ENCODE measurements around the gene MAD1L1. TPM values are rescaled to one million over a fixed set of nuclear protein-coding genes. Genes with fewer than 3 reads are reported as not detected.

The MAD1L1 gene
- total RNA-seq, 1 donor from 2014 or later: 32.3 TPM

- no peak overlapping the region for H2AFZ ChIP-seq (ENCODE audit: low read depth, low read length)
- FAIRE-seq (peak; percentile 45), DNase-seq (ENCODE audit: low read depth) (no peak)
- H3K4me3 ChIP-seq (ENCODE audit: insufficient read depth, low read depth, low read length): no peak overlapping the region
- H3K27ac Mint-ChIP-seq (ENCODE audit: unreplicated experiment): no peak overlapping the region
- no peaks in the 10 kb centered on the region for H3K9me3 Mint-ChIP-seq (ENCODE audit: unreplicated experiment)
- H3K4me3 Mint-ChIP-seq (ENCODE audit: unreplicated experiment): peak overlapping the region; percentile 18
- H3K9me3 ChIP-seq (ENCODE audit: insufficient read depth, low read depth, low read length): no peaks in the 10 kb centered on the region
- no peak overlapping the region for H3K27ac ChIP-seq (ENCODE audit: low read depth, low read length)
- no peak overlapping the region for H3K9ac ChIP-seq (ENCODE audit: low read length)
- H3K36me3 ChIP-seq (ENCODE audit: insufficient read depth, low read length): peaks cover 3% of the 10 kb centered on the region
- no peak overlapping the region for H3K4me2 ChIP-seq (ENCODE audit: low read length)
- H4K20me1 ChIP-seq (ENCODE audit: insufficient read depth, low read length): peaks cover 5% of the 10 kb centered on the region
- H3K4me1 ChIP-seq (ENCODE audit: insufficient read depth, low read length): peaks cover 8% of the 10 kb centered on the region
- H3K36me3 Mint-ChIP-seq (ENCODE audit: low read depth, unreplicated experiment): peaks cover 17% of the 10 kb centered on the region
- H3K27me3 ChIP-seq (ENCODE audit: insufficient read depth, low read length): no peaks in the 10 kb centered on the region
- H3K79me2 ChIP-seq (ENCODE audit: insufficient read depth, low read length): peaks cover 3% of the 10 kb centered on the region
- no peaks in the 10 kb centered on the region for H3K27me3 Mint-ChIP-seq (ENCODE audit: low read depth, unreplicated experiment)
- H3K4me1 Mint-ChIP-seq (ENCODE audit: low read depth, unreplicated experiment): peaks cover 10% of the 10 kb centered on the region
- no peak for TF ChIP-seq CTCF (IDR thresholded peaks at IDR 0.05; ENCODE audit: insufficient read depth, low read depth, low read length)
- no peak for TF ChIP-seq EZH2 (IDR thresholded peaks at IDR 0.05; ENCODE audit: insufficient read depth, low read length)
Observed at GRCh38 chr7:1922071-1922869, 310.5 kb downstream of the MAD1L1 start.

DNA sequence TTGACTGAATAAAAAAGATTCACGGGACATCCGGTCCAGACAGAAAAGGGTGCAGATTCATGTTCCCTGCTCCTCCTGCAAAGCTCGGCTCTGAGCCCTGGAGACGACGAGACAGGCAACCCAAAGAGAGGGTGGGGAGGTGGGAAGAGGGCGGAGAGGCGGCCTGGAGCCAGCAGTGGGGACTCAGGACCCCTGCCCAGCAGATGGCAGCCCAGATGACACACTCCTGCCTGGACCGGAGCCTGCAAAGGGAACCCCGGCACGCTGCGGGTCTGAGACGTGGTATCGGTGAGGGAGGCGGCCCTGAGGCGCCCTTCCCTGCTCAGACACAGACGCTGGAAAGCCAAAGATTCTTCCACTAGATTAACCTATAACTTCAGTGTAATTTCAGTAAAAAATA is 311.9 kb downstream of the MAD1L1 start:
- H3K4me1 Mint-ChIP-seq (ENCODE audit: low read depth, unreplicated experiment): peaks cover 9% of the 10 kb centered on the region
- H3K79me2 ChIP-seq (ENCODE audit: insufficient read depth, low read length): no peaks in the 10 kb centered on the region
- peaks cover 3% of the 10 kb centered on the region for H3K36me3 ChIP-seq (ENCODE audit: insufficient read depth, low read length)
- no peak overlapping the region for H3K4me3 ChIP-seq (ENCODE audit: insufficient read depth, low read depth, low read length)
- H4K20me1 ChIP-seq (ENCODE audit: insufficient read depth, low read length): peaks cover 2% of the 10 kb centered on the region
- peaks cover 10% of the 10 kb centered on the region for H3K4me1 ChIP-seq (ENCODE audit: insufficient read depth, low read length)
- H3K27ac Mint-ChIP-seq (ENCODE audit: unreplicated experiment): no peak overlapping the region
- H3K4me2 ChIP-seq (ENCODE audit: low read length): no peak overlapping the region
- H3K27me3 ChIP-seq (ENCODE audit: insufficient read depth, low read length): no peaks in the 10 kb centered on the region
- H3K27me3 Mint-ChIP-seq (ENCODE audit: low read depth, unreplicated experiment): no peaks in the 10 kb centered on the region
- no peaks in the 10 kb centered on the region for H3K9me3 ChIP-seq (ENCODE audit: insufficient read depth, low read depth, low read length)
- no peaks in the 10 kb centered on the region for H3K9me3 Mint-ChIP-seq (ENCODE audit: unreplicated experiment)
- H3K4me3 Mint-ChIP-seq (ENCODE audit: unreplicated experiment): no peak overlapping the region
- FAIRE-seq: no peak
- no peak overlapping the region for H3K9ac ChIP-seq (ENCODE audit: low read length)
- no peak for DNase-seq (ENCODE audit: low read depth)
- H3K27ac ChIP-seq (ENCODE audit: low read depth, low read length): no peak overlapping the region
- TF ChIP-seq EZH2 (IDR thresholded peaks at IDR 0.05; ENCODE audit: insufficient read depth, low read length) (no peak), CTCF (IDR thresholded peaks at IDR 0.05; ENCODE audit: insufficient read depth, low read depth, low read length) (no peak)
- peaks cover 21% of the 10 kb centered on the region for H3K36me3 Mint-ChIP-seq (ENCODE audit: low read depth, unreplicated experiment)
- H2AFZ ChIP-seq (ENCODE audit: low read depth, low read length): no peak overlapping the region

GRCh38 chr7:1920266-1920681 is 312.5 kb downstream of the MAD1L1 start:
- Histone ChIP-seq H2AFZ (ENCODE audit: low read depth, low read length) (no peak overlapping the region), H3K9ac (ENCODE audit: low read length) (no peak overlapping the region), H3K4me1 (ENCODE audit: insufficient read depth, low read length) (peaks cover 10% of the 10 kb centered on the region), H3K4me2 (ENCODE audit: low read length) (no peak overlapping the region), H3K9me3 (ENCODE audit: insufficient read depth, low read depth, low read length) (no peaks in the 10 kb centered on the region), H3K79me2 (ENCODE audit: insufficient read depth, low read length) (no peaks in the 10 kb centered on the region), H4K20me1 (ENCODE audit: insufficient read depth, low read length) (no peaks in the 10 kb centered on the region), H3K27me3 (ENCODE audit: insufficient read depth, low read length) (no peaks in the 10 kb centered on the region), H3K27ac (ENCODE audit: low read depth, low read length) (no peak overlapping the region), H3K36me3 (ENCODE audit: insufficient read depth, low read length) (peaks cover 3% of the 10 kb centered on the region), H3K4me3 (ENCODE audit: insufficient read depth, low read depth, low read length) (no peak overlapping the region)
- Mint-ChIP-seq H3K36me3 (ENCODE audit: low read depth, unreplicated experiment) (peaks cover 21% of the 10 kb centered on the region), H3K9me3 (ENCODE audit: unreplicated experiment) (no peaks in the 10 kb centered on the region), H3K4me1 (ENCODE audit: low read depth, unreplicated experiment) (peaks cover 9% of the 10 kb centered on the region), H3K27me3 (ENCODE audit: low read depth, unreplicated experiment) (no peaks in the 10 kb centered on the region), H3K27ac (ENCODE audit: unreplicated experiment) (no peak overlapping the region), H3K4me3 (ENCODE audit: unreplicated experiment) (no peak overlapping the region)
- DNase-seq (ENCODE audit: low read depth) (no peak), FAIRE-seq (no peak)
- TF ChIP-seq EZH2 (IDR thresholded peaks at IDR 0.05; ENCODE audit: insufficient read depth, low read length): no peak
